HG03342 (cell line): ENCODE measurements around the gene FCMR.
A peak's percentile ranks its signal among the peaks of the same experiment; 100 is the strongest.
"Not testable (repeated sequence)": the region's sequence is repeated elsewhere in the genome, so short reads cannot be mapped to it uniquely, and the experiment has no call there.

Experiments
- ATAC-seq: cut with Tn5 transposase; IDR thresholded peaks from one replicate; pipeline ENCODE4 v1.9.1; 2021; ENCODE audit warnings: mild to moderate bottlenecking, moderate library complexity; ENCODE audit not compliant: unreplicated experiment

FCMR gene

DNA sequence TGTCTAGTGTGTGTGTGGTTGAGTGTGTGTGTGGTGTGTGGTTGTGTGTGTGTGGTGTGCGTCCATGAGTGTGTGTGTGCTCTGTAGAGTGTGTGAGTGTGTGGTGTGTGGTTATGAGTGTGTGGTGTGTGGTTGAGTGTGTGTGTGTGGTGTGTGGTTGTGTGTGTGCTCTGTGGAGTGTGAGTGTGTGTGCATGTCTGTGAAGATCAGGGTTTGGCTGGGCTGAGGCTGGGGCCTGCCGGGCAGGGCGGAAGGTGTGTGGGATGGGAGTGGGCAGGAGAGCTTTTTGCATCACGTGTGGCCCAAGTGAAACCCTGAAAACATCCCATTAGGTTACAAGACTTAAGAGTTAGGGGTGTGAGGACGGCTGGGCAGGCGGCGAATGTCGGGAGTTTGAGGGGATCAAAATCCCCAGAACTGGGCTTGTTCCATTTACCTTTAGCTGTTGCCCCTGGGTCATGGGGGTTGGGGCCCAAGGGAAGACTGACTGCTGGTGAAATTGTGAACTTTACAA is 2.9 kb upstream of the FCMR start:
- ATAC-seq, result peak; percentile 22

DNA sequence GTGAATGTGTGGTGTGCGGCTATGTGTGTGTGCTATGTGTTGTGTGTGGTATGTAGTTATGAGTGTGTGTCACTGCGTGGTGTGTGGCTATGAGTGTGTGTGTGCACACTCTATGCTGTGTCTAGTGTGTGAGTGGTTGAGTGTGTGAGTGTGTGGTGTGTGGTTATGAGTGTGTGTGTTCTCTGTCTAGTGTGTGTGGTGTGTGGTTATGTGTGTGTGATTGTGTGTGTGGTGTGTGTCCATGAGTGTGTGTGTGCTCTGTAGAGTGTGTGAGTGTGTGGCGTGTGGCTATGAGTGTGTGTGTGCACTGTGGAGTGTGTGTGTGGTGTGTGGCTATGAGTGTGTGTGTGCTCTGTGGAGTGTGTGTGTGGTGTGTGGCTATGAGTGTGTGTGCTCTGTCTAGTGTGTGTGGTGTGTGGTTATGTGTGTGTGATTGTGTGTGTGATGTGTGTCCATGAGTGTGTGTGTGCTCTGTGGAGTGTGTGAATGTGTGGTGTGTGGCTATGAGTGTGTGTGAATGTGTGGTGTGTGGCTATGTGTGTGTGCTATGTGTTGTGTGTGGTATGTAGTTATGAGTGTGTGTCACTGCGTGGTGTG is 2.3 kb upstream of the FCMR start:
- not testable (repeated sequence) for ATAC-seq

- peak; percentile 39 for ATAC-seq
Measured at GRCh38 chr1:206923009-206923960, 1.5 kb upstream of the FCMR start.

DNA sequence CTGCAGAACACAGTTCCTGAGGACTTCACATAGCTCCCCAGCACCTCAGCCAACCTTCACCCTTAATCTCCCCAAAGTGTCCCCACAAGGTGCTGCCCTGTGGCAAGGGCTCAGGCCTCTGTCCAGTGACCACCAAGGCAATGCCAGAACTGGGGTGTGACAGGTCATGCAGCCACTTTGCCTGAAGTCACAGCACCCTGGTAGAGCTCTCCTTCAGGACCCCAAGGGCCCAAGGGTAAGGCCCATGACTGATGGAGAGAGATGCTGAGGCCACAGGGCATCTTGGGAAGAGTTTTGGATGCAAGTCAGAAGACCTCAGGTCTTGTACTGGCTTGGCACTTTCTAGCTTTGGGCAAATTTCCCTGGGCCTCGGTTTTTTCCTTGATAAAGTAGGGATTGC is 783 bp upstream of the FCMR start:
- no peak for ATAC-seq

DNA sequence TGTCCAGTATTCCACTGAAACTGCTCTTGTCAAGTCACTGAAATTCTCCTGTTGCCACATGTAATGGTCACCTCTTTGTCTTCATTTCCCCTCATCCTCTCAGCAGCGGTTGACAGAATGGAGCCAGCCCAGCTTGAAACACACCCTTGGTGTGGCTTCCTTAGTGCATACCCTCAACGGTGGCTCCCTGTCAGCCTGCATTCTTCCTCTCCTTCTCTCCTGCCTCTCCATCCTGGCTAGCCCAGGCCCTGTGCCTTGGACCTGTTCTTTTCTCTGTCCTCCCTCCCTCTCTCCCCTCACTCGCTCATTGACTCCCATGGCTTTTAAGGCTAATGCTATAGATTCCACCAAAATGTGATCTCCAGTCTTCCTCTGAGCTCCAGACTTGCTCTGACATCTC is 3.7 kb downstream of the FCMR start:
- no peak for ATAC-seq

GRCh38 chr1:206916000-206916709 is 5.6 kb downstream of the FCMR start:
- ATAC-seq, result no peak

DNA sequence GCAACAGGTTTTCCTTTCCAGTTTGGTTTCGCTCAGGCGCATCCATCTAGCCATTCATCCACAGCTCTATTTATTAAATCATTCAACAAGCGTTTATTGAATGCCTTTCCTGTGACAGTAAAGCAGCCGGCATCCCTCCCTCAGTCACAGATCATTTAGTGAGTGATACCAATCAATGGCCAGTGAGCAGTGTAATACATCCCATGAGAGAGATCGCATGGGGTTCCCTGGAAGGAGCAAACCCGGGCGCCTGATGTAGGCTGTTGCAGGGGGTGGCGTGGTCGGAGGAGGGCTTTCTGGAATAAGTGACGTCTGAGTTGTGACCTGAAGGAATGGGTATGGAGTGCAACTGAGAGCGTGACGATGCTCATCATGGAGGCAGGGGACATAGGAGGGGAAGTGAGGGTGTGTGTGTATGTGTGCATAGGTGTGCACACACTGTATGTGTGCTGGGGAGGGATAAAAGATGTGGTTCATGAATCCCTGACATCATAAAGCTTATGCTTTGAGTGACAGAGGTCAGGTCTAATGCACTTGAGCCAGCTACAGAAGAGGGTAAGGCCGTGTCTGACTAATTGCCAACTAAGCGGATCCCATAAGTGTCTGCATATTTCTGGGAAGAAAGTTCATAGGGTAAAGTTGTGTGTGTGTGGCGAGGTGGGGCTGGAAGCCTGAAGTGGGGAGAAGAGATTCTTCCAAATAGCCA is 6.6 kb downstream of the FCMR start:
- no peak for ATAC-seq

DNA sequence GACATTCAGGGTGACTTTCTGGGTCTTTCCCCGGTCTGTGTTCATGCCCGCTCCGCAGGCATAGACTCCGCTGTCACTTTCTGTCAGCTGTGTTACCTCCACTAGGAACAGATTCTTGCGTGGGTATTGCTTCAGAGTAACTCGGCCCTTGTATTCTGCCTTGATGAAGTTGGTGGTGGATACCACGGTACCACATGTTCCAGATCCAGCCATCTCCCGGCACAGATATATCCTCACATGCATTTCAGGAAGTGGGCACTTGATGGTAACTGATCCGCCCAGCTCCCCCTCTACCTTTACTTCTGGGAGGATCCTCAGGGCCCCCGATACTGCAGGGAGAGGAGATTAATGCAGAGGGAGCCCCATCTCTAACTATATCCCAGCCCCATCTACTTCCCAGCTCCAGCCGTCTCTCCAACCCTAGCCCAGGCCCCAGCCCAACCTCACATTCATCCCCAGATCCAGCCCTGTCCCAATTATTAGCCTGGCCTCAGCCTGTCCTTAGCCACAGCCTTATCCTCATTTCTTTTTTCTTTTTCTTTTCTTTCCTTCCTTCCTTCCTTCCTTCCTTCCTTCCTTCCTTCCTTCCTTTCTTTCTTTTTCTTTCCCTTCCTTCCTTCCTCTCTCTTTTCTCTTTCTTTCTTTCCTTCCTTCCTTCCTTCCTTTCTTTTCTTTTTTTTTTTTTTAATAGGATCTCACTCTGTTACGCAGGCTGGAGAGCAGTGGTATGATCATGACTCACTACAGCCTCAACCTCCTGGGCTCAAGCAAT is 7.8 kb downstream of the FCMR start:
- no peak for ATAC-seq

- ATAC-seq, result no peak
Measured at GRCh38 chr1:206912445-206913095, 9.2 kb downstream of the FCMR start.

GRCh38 chr1:206911064-206911663 is 10.6 kb downstream of the FCMR start:
- ATAC-seq, result no peak

GRCh38 chr1:206909883-206910318 is 11.8 kb downstream of the FCMR start:
- no peak for ATAC-seq

DNA sequence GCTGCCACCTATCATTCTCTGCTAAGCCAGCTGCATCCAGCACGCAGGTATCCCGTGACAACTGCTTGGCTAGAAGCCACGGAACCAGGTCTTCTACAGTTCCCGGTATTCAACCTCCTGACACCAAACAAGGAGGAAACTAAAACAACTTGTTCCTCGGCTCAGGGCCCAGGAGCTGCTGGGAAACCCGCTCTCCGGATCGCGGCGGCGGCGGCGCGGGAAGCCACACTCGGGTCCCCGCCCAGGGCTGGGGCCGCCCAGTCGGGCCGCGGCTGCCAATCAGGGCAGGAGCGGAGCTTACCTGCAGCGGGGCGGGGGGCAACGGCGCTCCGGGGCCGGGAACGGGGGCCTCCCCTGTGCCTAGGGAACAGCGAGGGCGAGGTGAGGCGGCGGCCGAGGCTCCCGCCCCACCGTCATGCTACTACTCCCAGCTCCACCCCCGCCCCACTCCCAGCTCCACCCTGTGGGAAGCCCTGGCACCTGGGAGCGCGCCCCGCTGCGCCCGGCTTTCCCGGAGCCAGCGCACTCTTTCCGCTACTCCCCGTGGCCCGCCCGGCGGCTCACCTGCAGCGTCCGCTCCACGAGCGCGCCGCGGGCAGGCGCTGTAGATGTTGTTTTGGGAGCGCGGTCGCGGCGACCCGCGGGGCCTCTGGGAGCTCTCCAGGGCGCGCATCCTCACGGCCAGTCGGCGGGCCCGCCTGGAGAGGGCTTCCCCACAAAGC is 12.4 kb downstream of the FCMR start:
- ATAC-seq, result no peak

GRCh38 chr1:206908038-206908437 is 13.7 kb downstream of the FCMR start:
- no peak for ATAC-seq

- no peak for ATAC-seq
Measured at GRCh38 chr1:206907304-206907991, 14.3 kb downstream of the FCMR start.

GRCh38 chr1:206905295-206906164 is 16.2 kb downstream of the FCMR start:
- ATAC-seq, result peak; percentile 59

DNA sequence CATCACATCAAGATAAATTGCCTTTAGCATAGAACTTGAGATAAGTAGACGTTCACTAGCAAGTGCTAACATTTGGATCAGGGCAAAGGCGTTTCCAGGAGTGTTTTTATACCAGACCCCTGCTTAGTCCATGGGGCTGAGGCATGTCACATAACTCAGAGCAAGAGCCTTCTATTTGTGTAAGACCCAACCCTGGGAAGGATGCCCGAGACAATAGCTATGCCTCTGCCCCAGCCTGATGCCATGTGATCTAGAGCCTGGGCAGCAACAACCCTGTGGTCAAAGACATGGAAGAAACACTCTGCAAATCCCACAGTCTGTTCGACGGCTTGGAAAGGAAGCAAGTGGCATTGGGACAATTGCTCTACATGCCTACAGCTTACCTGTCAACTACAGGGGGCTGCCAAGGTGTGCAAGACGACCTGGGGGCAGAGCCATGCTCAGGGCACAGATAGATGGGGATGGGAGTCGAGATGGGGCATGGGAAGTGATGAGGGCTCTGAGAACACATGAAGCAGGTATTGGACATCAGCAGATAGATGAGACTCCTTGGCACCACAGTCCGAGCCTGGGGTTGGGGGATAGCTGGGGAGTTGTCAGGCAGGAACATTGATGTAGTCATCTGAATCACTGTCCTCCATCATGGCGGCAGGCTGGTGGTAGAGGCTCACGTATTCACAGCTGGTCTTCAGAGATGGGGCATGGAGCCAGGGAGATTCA is 17.2 kb downstream of the FCMR start:
- ATAC-seq, result no peak
